Measurements from ENCODE around the gene GYS1. TPM values are rescaled to one million over a fixed set of nuclear protein-coding genes. Genes with fewer than 3 reads are reported as not detected.

Gene GYS1
- total and polyA plus RNA-seq, 2 of the 8 experiments (the other 6 are each of a cell fraction or from before 2014, with no cell fraction given): 30.0 to 38.7 TPM

- TF ChIP-seq RFX5 (IDR thresholded peaks at IDR 0.05; ENCODE audit: borderline replicate concordance, low read depth, low read length) (no peak), RAD21 (IDR thresholded peaks at IDR 0.05 in 1 of 2, conservative IDR thresholded peaks at IDR 0.05 in 1 of 2; ENCODE audit: low read depth in 2 of 2, low read length in 2 of 2) (no peak), USF2 (IDR thresholded peaks at IDR 0.05; ENCODE audit: low read length) (no peak), HDAC6 (IDR thresholded peaks at IDR 0.05; ENCODE audit: low read depth, low read length) (no peak)
Observed at GRCh38 chr19:48925240-48925843, 67.8 kb downstream of the GYS1 start (continued).

Data from H1 (cell line).